LNCaP clone FGC (cell line): ENCODE measurements around the gene DIPK1B.
A peak's percentile ranks its signal among the peaks of the same experiment; 100 is the strongest.
"Not testable (repeated sequence)": the region's sequence is repeated elsewhere in the genome, so short reads cannot be mapped to it uniquely, and the experiment has no call there.

Experiments used
- DNase-seq: peaks from one replicate; pipeline ENCODE4 v3.0.0-alpha.2; 2011; ENCODE audit warnings: low read depth
- H3K4me3 ChIP-seq: 2 replicates; pipeline ENCODE4 v1.5.1; 2011; ENCODE audit warnings: mild to moderate bottlenecking, low read depth, low read length, control low read depth
- CTCF ChIP-seq: IDR thresholded peaks from 2 replicates; pipeline ENCODE4 v1.5.1; 2012; ENCODE audit warnings: mild to moderate bottlenecking; ENCODE audit not compliant: control insufficient read depth, insufficient read depth; ENCODE audit errors: extremely low read depth

The DIPK1B gene

DNA sequence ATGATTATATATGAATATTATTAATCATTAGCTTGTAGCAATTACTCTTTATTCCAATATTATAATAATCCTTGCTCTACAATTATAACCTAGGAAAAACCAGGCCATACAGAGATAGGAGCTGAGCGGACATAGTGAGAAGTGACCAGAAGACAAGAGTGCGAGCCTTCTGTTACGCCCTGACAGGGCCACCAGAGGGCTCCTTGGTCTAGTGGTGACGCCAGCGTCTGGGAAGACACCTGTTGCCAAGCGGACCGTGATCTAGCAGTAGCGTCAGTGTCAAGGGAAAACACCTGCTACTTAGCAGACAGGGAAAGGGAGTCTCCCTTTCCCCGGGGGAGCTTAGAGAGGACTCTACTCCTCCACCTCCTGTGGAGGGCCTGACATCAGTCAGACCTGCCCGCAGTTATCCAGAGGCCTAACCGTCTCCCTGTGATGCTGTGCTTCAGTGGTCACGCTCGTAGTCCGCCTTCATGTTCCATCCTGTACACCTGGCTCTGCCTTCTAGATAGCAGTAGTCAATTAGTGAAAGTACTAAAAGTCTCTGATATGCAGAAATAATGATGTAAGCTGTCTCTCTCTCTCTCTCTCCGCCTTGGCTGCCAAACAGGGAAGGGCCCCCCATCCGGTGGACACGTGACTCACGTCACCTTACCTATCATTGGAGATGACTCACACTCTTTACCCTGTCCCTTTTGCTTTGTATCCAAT, 54.2 kb downstream of the DIPK1B start:
- not testable (repeated sequence) for DNase-seq, H3K4me3 ChIP-seq
- TF ChIP-seq CTCF: peak; percentile 16; the same call in 1 of the 2 replicates

DNA sequence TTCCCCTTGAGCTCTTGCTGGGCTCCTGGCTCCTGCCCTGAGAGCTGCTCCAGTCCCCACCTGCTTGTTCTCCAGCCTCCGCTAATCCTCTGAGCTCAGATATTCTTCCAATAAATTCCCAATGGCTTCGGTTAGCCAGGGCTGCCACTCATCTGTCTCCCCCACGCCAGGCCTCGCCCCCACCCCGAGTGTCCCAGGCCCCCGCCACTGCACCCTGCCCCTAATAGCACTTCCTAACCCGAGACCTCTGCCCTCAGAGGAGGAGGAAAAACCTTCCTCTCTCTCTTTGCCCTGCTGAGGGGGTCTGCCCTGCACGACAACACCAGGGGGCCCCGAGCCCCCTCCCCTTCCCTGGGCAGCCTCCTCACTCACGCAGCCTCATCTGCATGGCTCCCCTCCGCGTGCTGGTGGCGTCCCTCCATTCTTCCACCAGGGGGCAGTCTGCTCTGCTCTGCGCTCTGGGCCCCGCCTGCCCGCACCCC, 57.4 kb downstream of the DIPK1B start:
- peak; percentile 93 for TF ChIP-seq CTCF
- no peak for DNase-seq
- H3K4me3 ChIP-seq: peak overlapping the region; percentile 26; the same call in 1 of the 2 replicates

DNA sequence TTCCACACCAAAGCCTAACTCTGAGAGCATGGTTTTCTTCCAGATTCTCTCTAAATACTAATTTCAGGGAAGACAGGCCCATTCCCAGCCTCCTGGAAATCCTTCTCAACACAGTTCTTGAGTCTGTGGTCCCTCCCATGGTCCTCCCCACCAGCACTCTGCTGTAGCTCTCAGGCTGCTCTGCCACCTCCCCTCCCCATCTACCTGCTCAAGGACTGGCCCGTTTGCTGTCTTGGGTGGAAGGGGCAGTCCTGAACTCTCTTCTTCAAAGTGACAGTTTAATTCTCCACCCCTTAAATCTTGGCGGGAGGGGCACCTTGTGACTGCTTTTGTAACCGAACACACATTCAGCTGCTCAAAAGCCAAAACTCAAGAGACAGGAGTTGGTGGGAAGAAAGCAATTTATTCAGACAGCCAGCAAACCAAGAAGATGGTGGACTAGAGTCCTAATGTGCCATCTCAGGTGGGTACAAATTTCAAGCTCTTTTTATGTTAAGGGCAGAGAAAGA, 59.6 kb downstream of the DIPK1B start:
- no peak for TF ChIP-seq CTCF
- H3K4me3 ChIP-seq: no peak overlapping the region
- DNase-seq: no peak

GRCh38 chr9:136773386-136774044, 61.1 kb downstream of the DIPK1B start:
- no peak for TF ChIP-seq CTCF
- no peak for DNase-seq
- H3K4me3 ChIP-seq: no peak overlapping the region
